ENCODE measurements around the gene MALAT1. TPM values are rescaled to one million over a fixed set of nuclear protein-coding genes. Genes with fewer than 3 reads are reported as not detected.

The MALAT1 gene
- total and polyA plus RNA-seq, 2 of the 8 experiments (the other 6 are each of a cell fraction or from before 2014, with no cell fraction given) = 115 to 984 TPM

GRCh38 chr11:65551572-65552387, 52.9 kb downstream of the MALAT1 start:
- no peak overlapping the region for H4K8ac ChIP-seq (ENCODE audit: extremely low read depth, insufficient read depth, low read length)
- no peak overlapping the region for H2BK20ac ChIP-seq (ENCODE audit: low read length)
- POLR2A ChIA-PET (ENCODE audit: partially characterized antibody) = interaction anchor here (1.3 to 3.0 kb wide), 6 partner anchors 12 to 55 kb away, joined by 3 to 22 read pairs (median 6); partner anchors contain the start of genes MALAT1 and SCYL1
- no peak overlapping the region for H3K23ac ChIP-seq (ENCODE audit: insufficient read length)
- no peaks in the 10 kb centered on the region for H3K79me2 ChIP-seq (ENCODE audit: control insufficient read depth in 1 of 2, insufficient read depth in 2 of 2, low read length in 2 of 2)
- FAIRE-seq (no peak), DNase-seq (ENCODE audit: low read depth in 1 of 2, low spot score in 2 of 2) (peak in 1 of 2 experiments; percentile 92)
- peaks cover 7% of the 10 kb centered on the region; the same call in 1 of the 2 replicates for H3K23me2 ChIP-seq (ENCODE audit: low read depth, low read length)
- H3K27me3 ChIP-seq (replicated peaks in 1 of 4; ENCODE audit: control insufficient read depth in 3 of 4, extremely low read depth in 1 of 4, insufficient read depth in 3 of 4, low read length in 3 of 4) = peaks cover 2 to 39% (median 26%) of the 10 kb centered on the region in 4 experiments; a peak in 6 of 7 replicates
- no peaks in the 10 kb centered on the region for H3K9me3 ChIP-seq (ENCODE audit: insufficient read depth in 2 of 2, low read depth in 1 of 2, low read length in 1 of 2)
- no peak overlapping the region for H4K5ac ChIP-seq (ENCODE audit: insufficient read length, low read depth, low read length)
- H3K27ac ChIP-seq (ENCODE audit: low read depth, low read length) = no peak overlapping the region
- no peak overlapping the region for H3K4ac ChIP-seq (replicated peaks; ENCODE audit: insufficient read length, low read depth, low read length)
- no peak overlapping the region for H2BK12ac ChIP-seq (ENCODE audit: low read depth, low read length)
- H3K14ac ChIP-seq (ENCODE audit: insufficient read length) = no peak overlapping the region
- peak overlapping the region in 1 of 2 experiments; percentile 10; a peak in 1 of 4 replicates for H3K4me2 ChIP-seq (ENCODE audit: insufficient read depth in 1 of 2, low read depth in 2 of 2, low read length in 2 of 2)
- H2AK5ac ChIP-seq (ENCODE audit: low read depth, low read length) = no peak overlapping the region
- whole genome bisulfite sequencing, 2 experiments (ENCODE audit: extremely low coverage in 1 of 2, insufficient coverage in 1 of 2, insufficient read length in 1 of 2, insufficient replicate concordance in 2 of 2, low coverage in 1 of 2, low lambda C conversion rate in 2 of 2, missing lambda C conversion rate in 1 of 2) = 49% methylated on average over 17 of the region's 17 CpGs; no CpG with 5 or more reads in 1 of the 2 experiments
- no peak overlapping the region for H3K18ac ChIP-seq (ENCODE audit: extremely low read depth, low read length)
- H4K91ac ChIP-seq (replicated peaks; ENCODE audit: insufficient read length, low read length) = no peak overlapping the region
- H3K9ac ChIP-seq (replicated peaks in 1 of 4; ENCODE audit: extremely low read depth in 1 of 4, low read depth in 3 of 4, low read length in 3 of 4) = no peak overlapping the region
- H3K4me1 ChIP-seq (replicated peaks in 1 of 4; ENCODE audit: control insufficient read depth in 3 of 4, insufficient read depth in 4 of 4, low read length in 3 of 4) = peaks cover 0 to 36% (median 27%) of the 10 kb centered on the region in 4 experiments; a peak in 6 of 7 replicates
- H3K36me3 ChIP-seq (ENCODE audit: control insufficient read depth in 2 of 4, insufficient read depth in 4 of 4, low read length in 3 of 4) = no peaks in the 10 kb centered on the region
- H4K20me1 ChIP-seq (replicated peaks in 1 of 2; ENCODE audit: control insufficient read depth in 1 of 2, insufficient read depth in 2 of 2, low read length in 2 of 2) = peaks cover 0 to 2% of the 10 kb centered on the region in 2 experiments
- H3K56ac ChIP-seq (replicated peaks; ENCODE audit: insufficient read length, low read depth, low read length) = no peak overlapping the region
- H3K4me3 ChIP-seq (ENCODE audit: extremely low read depth in 1 of 4, insufficient read depth in 2 of 4, low read depth in 3 of 4, low read length in 4 of 4) = no peak overlapping the region
- H2BK15ac ChIP-seq (ENCODE audit: low read length) = no peak overlapping the region
- H2BK5ac ChIP-seq (ENCODE audit: low read depth, low read length) = peak overlapping the region; percentile 31; the same call in 1 of the 2 replicates
- H2AFZ ChIP-seq (ENCODE audit: low read length) = no peak overlapping the region
- CTCF ChIA-PET (ENCODE audit: partially characterized antibody) = interaction anchor here (0.6 to 6.9 kb wide), 22 partner anchors 10 to 727 kb away, joined by 3 to 78 read pairs (median 4); partner anchors contain the start of genes CCDC85B, EHBP1L1, FAM89B and KCNK7
- no peak overlapping the region for H2BK120ac ChIP-seq (replicated peaks; ENCODE audit: low read depth, low read length)
- no peaks in the 10 kb centered on the region for H3K79me1 ChIP-seq (ENCODE audit: low read depth, low read length)
- TF ChIP-seq RXRA (IDR thresholded peaks at IDR 0.05; ENCODE audit: insufficient read depth, low read depth, low read length) = peak; percentile 87
- TF ChIP-seq, protein P1, sequence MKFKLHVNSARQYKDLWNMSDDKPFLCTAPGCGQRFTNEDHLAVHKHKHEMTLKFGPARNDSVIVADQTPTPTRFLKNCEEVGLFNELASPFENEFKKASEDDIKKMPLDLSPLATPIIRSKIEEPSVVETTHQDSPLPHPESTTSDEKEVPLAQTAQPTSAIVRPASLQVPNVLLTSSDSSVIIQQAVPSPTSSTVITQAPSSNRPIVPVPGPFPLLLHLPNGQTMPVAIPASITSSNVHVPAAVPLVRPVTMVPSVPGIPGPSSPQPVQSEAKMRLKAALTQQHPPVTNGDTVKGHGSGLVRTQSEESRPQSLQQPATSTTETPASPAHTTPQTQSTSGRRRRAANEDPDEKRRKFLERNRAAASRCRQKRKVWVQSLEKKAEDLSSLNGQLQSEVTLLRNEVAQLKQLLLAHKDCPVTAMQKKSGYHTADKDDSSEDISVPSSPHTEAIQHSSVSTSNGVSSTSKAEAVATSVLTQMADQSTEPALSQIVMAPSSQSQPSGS (IDR thresholded peaks at IDR 0.05; ENCODE audit: low read length) = no peak
- peak; percentile 67; the same call in 1 of the 2 replicates for TF ChIP-seq CREB1 (IDR thresholded peaks at IDR 0.05)
- no peak for TF ChIP-seq CTBP2 (IDR thresholded peaks at IDR 0.05; ENCODE audit: borderline replicate concordance, insufficient read depth, insufficient read length, low read length)
- TF ChIP-seq POU5F1 (IDR thresholded peaks at IDR 0.05; ENCODE audit: low read depth, low read length) = no peak
- TF ChIP-seq RNF2 (IDR thresholded peaks at IDR 0.05; ENCODE audit: borderline replicate concordance, low read depth, low read length, missing control alignments, poor library complexity, severe bottlenecking) = no peak
- 0 out of 2 replicates have a peak, but pooled peaks have one; percentile 33 for TF ChIP-seq GABPA (IDR thresholded peaks at IDR 0.05; ENCODE audit: borderline replicate concordance, insufficient read depth, low read length)
- no peak for TF ChIP-seq CHD2 (IDR thresholded peaks at IDR 0.05; ENCODE audit: low read length)
